ENCODE results near the gene ATP6V0E1.

DNA sequence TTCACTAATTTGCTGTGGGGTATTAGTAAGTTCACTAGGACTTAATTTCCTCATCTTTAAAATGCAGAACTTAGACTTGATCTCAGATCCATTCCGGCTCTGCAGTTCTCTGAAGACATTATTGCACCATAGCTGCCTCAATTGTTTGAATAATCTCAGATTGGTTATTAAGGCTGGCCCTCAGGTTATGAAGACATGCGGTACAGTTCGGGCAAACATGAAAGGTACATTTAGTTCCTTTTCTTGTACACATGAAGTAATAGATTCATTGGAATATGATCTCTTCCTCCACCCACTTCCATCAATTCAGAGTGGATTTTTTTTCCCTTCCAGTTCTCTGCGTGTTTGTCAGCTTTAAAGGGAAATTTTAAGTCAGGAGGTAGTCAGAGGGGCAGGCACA is 28.0 kb downstream of the ATP6V0E1 start:
- TF ChIP-seq, protein P1, sequence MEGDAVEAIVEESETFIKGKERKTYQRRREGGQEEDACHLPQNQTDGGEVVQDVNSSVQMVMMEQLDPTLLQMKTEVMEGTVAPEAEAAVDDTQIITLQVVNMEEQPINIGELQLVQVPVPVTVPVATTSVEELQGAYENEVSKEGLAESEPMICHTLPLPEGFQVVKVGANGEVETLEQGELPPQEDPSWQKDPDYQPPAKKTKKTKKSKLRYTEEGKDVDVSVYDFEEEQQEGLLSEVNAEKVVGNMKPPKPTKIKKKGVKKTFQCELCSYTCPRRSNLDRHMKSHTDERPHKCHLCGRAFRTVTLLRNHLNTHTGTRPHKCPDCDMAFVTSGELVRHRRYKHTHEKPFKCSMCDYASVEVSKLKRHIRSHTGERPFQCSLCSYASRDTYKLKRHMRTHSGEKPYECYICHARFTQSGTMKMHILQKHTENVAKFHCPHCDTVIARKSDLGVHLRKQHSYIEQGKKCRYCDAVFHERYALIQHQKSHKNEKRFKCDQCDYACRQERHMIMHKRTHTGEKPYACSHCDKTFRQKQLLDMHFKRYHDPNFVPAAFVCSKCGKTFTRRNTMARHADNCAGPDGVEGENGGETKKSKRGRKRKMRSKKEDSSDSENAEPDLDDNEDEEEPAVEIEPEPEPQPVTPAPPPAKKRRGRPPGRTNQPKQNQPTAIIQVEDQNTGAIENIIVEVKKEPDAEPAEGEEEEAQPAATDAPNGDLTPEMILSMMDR (IDR thresholded peaks at IDR 0.05 in 2 of 3, conservative IDR thresholded peaks at IDR 0.05 in 1 of 3; ENCODE audit: borderline replicate concordance in 1 of 3, insufficient read depth in 1 of 3, low read depth in 2 of 3, low read length in 2 of 3): no peak
- no peak for TF ChIP-seq EGR1 (IDR thresholded peaks at IDR 0.05; ENCODE audit: low read depth)
- TF ChIP-seq, protein P2, sequence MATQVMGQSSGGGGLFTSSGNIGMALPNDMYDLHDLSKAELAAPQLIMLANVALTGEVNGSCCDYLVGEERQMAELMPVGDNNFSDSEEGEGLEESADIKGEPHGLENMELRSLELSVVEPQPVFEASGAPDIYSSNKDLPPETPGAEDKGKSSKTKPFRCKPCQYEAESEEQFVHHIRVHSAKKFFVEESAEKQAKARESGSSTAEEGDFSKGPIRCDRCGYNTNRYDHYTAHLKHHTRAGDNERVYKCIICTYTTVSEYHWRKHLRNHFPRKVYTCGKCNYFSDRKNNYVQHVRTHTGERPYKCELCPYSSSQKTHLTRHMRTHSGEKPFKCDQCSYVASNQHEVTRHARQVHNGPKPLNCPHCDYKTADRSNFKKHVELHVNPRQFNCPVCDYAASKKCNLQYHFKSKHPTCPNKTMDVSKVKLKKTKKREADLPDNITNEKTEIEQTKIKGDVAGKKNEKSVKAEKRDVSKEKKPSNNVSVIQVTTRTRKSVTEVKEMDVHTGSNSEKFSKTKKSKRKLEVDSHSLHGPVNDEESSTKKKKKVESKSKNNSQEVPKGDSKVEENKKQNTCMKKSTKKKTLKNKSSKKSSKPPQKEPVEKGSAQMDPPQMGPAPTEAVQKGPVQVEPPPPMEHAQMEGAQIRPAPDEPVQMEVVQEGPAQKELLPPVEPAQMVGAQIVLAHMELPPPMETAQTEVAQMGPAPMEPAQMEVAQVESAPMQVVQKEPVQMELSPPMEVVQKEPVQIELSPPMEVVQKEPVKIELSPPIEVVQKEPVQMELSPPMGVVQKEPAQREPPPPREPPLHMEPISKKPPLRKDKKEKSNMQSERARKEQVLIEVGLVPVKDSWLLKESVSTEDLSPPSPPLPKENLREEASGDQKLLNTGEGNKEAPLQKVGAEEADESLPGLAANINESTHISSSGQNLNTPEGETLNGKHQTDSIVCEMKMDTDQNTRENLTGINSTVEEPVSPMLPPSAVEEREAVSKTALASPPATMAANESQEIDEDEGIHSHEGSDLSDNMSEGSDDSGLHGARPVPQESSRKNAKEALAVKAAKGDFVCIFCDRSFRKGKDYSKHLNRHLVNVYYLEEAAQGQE (IDR thresholded peaks at IDR 0.05; ENCODE audit: low read depth): no peak
- TF ChIP-seq, protein P3, sequence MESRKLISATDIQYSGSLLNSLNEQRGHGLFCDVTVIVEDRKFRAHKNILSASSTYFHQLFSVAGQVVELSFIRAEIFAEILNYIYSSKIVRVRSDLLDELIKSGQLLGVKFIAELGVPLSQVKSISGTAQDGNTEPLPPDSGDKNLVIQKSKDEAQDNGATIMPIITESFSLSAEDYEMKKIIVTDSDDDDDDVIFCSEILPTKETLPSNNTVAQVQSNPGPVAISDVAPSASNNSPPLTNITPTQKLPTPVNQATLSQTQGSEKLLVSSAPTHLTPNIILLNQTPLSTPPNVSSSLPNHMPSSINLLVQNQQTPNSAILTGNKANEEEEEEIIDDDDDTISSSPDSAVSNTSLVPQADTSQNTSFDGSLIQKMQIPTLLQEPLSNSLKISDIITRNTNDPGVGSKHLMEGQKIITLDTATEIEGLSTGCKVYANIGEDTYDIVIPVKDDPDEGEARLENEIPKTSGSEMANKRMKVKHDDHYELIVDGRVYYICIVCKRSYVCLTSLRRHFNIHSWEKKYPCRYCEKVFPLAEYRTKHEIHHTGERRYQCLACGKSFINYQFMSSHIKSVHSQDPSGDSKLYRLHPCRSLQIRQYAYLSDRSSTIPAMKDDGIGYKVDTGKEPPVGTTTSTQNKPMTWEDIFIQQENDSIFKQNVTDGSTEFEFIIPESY (IDR thresholded peaks at IDR 0.05; ENCODE audit: extremely low read depth, insufficient replicate concordance, low read length): no peak
- TF ChIP-seq, protein P4, sequence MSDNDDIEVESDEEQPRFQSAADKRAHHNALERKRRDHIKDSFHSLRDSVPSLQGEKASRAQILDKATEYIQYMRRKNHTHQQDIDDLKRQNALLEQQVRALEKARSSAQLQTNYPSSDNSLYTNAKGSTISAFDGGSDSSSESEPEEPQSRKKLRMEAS (IDR thresholded peaks at IDR 0.05): no peak
- no peak for TF ChIP-seq EZH2 (IDR thresholded peaks at IDR 0.05)
- TF ChIP-seq POLR2AphosphoS5 (IDR thresholded peaks at IDR 0.05; ENCODE audit: low read depth, low read length): no peak
- TF ChIP-seq RAD21 (IDR thresholded peaks at IDR 0.05; ENCODE audit: low read depth): no peak
- no peak for TF ChIP-seq JUND (IDR thresholded peaks at IDR 0.05)
- TF ChIP-seq SRF (IDR thresholded peaks at IDR 0.05; ENCODE audit: low read depth): no peak
- TF ChIP-seq POLR2A (IDR thresholded peaks at IDR 0.05; ENCODE audit: borderline replicate concordance, extremely low read depth, insufficient read depth, insufficient read length): no peak
- TF ChIP-seq SIN3A (IDR thresholded peaks at IDR 0.05; ENCODE audit: low read depth): no peak
- no peak for TF ChIP-seq TCF7L2 (IDR thresholded peaks at IDR 0.05; ENCODE audit: borderline replicate concordance, extremely low read depth, insufficient read depth, insufficient read length)
- no peak for TF ChIP-seq ZNF274 (IDR thresholded peaks at IDR 0.05; ENCODE audit: low read depth, low read length)

Data from HCT116 (cell line).